HG03442 (cell line): Measurements from ENCODE around the gene PHETA2.
"Not testable (repeated sequence)": the region's sequence is repeated elsewhere in the genome, so short reads cannot be mapped to it uniquely, and the experiment has no call there.

Experiments
- ATAC-seq: cut with Tn5 transposase; IDR thresholded peaks from one replicate; pipeline ENCODE4 v1.9.1; 2021; ENCODE audit warnings: mild to moderate bottlenecking, moderate library complexity; ENCODE audit not compliant: unreplicated experiment

PHETA2 gene

GRCh38 chr22:42101199-42101598, 27.2 kb downstream of the PHETA2 start:
- no peak for ATAC-seq

GRCh38 chr22:42104332-42104860, 30.3 kb downstream of the PHETA2 start:
- not testable (repeated sequence) for ATAC-seq

GRCh38 chr22:42108848-42109247, 34.8 kb downstream of the PHETA2 start:
- ATAC-seq: no peak

GRCh38 chr22:42111798-42112197, 37.8 kb downstream of the PHETA2 start:
- ATAC-seq: no peak

GRCh38 chr22:42112793-42113192, 38.7 kb downstream of the PHETA2 start:
- ATAC-seq: not testable (repeated sequence)

GRCh38 chr22:42114721-42115120, 40.7 kb downstream of the PHETA2 start:
- ATAC-seq: no peak

GRCh38 chr22:42115420-42115830, 41.4 kb downstream of the PHETA2 start:
- ATAC-seq: not testable (repeated sequence)

- ATAC-seq: no peak
Measured at GRCh38 chr22:42116848-42117424, 42.9 kb downstream of the PHETA2 start.

GRCh38 chr22:42120231-42121021, 46.4 kb downstream of the PHETA2 start:
- ATAC-seq: not testable (repeated sequence)

- ATAC-seq: not testable (repeated sequence)
Measured at GRCh38 chr22:42123529-42123928, 49.5 kb downstream of the PHETA2 start.

GRCh38 chr22:42127606-42128005, 53.6 kb downstream of the PHETA2 start:
- no peak for ATAC-seq

GRCh38 chr22:42128007-42128406, 54.0 kb downstream of the PHETA2 start:
- not testable (repeated sequence) for ATAC-seq
